Choroid plexus epithelial cell (primary cell): ENCODE results near the gene P2RY13.
A peak's percentile ranks its signal among the peaks of the same experiment; 100 is the strongest.

Experiments used
- DNase-seq: peaks from one replicate; pipeline ENCODE4 v3.0.0-alpha.2; 2010; ENCODE audit warnings: low read depth
- H3K4me3 ChIP-seq: 2 replicates; pipeline ENCODE4 v1.5.1; 2011; ENCODE audit warnings: low read depth, mild to moderate bottlenecking, control low read depth, low read length, moderate library complexity
- TF ChIP-seq, protein P1 (sequence below): conservative IDR thresholded peaks from 2 replicates; pipeline ENCODE4 v1.5.1; 2011; ENCODE audit warnings: low read depth, mild to moderate bottlenecking, control low read depth, inconsistent platforms, low read length, moderate library complexity

The P2RY13 gene

DNA sequence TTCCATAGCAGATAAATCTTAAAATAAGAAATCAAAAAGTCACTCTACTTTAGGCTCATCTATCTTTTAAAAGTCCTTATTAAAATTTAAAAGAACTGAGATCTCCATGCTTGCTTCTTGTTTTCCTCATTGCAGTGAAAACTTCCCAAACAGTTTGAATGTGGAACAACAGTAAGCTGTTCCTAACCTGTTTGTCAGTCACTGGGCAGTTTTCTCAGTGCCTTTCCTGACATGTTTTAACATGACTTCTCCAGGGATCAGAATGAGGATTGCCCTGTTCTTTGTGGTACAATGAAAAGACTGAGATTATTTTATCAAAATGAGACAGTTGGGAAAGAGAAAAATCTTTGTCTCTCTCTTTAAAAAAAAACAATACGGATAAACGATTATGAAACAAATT lies 13.5 kb downstream of the P2RY13 start:
- DNase-seq: no peak
- TF ChIP-seq, protein P1, sequence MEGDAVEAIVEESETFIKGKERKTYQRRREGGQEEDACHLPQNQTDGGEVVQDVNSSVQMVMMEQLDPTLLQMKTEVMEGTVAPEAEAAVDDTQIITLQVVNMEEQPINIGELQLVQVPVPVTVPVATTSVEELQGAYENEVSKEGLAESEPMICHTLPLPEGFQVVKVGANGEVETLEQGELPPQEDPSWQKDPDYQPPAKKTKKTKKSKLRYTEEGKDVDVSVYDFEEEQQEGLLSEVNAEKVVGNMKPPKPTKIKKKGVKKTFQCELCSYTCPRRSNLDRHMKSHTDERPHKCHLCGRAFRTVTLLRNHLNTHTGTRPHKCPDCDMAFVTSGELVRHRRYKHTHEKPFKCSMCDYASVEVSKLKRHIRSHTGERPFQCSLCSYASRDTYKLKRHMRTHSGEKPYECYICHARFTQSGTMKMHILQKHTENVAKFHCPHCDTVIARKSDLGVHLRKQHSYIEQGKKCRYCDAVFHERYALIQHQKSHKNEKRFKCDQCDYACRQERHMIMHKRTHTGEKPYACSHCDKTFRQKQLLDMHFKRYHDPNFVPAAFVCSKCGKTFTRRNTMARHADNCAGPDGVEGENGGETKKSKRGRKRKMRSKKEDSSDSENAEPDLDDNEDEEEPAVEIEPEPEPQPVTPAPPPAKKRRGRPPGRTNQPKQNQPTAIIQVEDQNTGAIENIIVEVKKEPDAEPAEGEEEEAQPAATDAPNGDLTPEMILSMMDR: no peak
- H3K4me3 ChIP-seq: no peak overlapping the region

DNA sequence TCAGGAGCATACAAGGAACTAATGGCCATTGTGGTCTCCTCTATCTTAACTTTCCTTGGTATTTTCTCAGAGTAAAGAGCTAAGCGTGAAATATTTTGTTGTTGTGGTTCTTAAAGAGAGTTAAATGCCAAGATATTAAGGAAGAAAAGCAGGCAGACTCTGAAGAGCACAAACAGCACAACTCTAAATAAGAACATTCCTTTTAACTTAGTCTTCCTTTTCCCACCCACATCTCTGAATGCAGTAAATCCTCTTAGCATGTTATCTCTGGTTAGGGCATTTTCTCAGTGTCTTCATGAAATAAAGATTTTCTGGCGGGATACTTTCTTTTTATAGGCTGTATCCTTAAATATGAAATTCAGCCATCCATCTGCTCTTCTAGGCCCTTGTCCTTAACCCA lies 14.2 kb downstream of the P2RY13 start:
- H3K4me3 ChIP-seq: no peak overlapping the region
- DNase-seq: peak; percentile 82

DNA sequence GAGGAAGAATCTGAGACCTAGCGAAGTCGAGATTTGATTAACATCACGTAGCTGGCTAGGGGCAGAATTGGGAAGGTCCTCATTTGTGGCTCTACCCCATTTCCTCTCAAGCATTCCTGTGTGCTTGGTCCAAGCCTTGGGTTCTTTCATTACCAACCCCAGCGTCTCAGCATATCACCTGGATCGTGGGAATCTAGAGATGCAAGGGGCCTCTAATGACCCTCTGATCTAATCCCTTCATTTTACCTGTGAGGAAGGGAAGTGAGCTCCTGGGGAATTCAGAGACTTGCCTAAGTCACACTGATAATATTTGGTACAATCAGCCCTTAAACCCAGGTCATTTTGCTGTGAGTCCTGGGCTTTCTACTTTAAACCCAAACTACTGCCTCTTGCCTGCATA lies 14.8 kb downstream of the P2RY13 start:
- TF ChIP-seq, protein P1: no peak
- H3K4me3 ChIP-seq: no peak overlapping the region
- DNase-seq: no peak

More for the DNA sequence above, 14.2 kb downstream of the P2RY13 start:
- TF ChIP-seq, protein P1: no peak

DNA sequence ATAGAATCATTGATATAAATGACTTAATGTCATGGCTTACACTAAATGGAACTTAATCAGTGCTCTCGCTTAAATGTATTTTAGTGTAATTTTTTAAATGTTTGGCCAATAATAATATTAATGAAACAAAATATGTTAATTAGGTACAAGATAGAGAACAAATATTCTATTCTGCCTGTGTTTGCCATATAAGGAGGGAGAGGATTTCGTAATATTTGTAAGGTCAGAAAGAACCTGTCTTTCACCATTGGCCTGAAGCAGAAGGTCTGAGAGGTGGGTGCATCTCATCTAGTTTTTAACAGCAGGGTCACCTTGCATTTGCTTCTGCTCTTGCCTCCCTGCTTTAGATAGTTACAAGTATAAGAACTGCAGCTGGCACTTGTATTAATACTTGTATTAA lies 15.2 kb downstream of the P2RY13 start:
- DNase-seq: no peak
- TF ChIP-seq, protein P1: no peak
- no peak overlapping the region for H3K4me3 ChIP-seq

GRCh38 chr3:151312972-151313371 lies 16.4 kb downstream of the P2RY13 start:
- TF ChIP-seq, protein P1: no peak
- H3K4me3 ChIP-seq: no peak overlapping the region
- DNase-seq: no peak

GRCh38 chr3:151309566-151309965 lies 19.8 kb downstream of the P2RY13 start:
- H3K4me3 ChIP-seq: no peak overlapping the region
- TF ChIP-seq, protein P1: no peak
- no peak for DNase-seq

DNA sequence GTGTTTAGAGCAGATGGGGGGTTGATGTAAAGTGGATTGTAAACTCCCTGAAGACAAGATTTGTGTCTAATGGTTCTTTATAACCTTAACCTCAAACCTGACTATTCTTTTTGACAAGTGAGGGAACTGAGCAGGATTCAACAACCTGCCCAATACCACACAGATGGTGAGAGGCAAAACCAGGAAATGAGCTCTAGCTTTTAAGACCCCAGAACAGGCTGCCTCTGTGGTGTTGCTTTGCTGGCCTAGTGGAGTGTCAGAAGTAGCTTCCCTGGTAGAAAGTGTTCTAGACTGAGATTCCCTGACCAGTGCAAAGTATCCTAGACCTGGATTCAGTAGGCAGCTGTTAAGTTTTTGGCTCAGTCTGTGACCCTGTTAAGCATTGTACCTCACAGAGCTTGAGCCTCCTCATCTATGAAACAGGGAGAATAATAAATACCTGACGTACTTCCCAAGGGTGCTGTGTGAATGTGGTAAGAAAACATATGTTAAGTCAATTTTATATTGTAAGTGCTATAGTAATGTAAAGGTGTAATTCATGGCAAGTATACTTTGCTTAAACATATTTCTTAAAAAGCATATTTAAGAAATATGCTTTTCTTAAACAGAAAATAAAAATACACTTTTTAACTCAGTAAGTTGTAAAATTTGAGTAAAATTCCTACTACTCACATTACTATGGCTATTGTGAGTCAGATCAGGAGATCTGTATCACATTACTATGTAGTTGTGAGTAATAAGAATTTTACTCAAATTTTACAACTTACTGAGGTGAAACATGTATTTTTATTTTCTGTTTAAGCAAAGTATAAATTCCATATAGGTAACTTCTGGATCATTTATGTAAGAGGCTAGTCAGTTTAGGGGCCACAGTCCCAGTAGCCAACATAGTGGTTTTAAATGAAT lies 21.5 kb downstream of the P2RY13 start:
- TF ChIP-seq, protein P1: no peak
- no peak for DNase-seq

More for the DNA sequence above, 21.5 kb downstream of the P2RY13 start:
- no peak overlapping the region for H3K4me3 ChIP-seq
